Ovary (tissue), 9 donors: ENCODE data around the gene USP49. TPM values are rescaled to one million over a fixed set of nuclear protein-coding genes. Genes with fewer than 3 reads are reported as not detected.

Experiments
- DNase-seq, 5 donors: peaks; one replicate each; pipeline ENCODE4 v3.0.0-alpha.2; 2019 to 2020
- H3K27ac ChIP-seq, 2 donors: fragments of 200-600 bp; one replicate each; pipeline versions ENCODE4 v1.5.1 to v1.8.0; 2019 to 2022
- H3K27me3 ChIP-seq: fragments of 200-600 bp; one replicate; pipeline ENCODE4 v1.8.0; 2022
- H3K36me3 ChIP-seq: fragments of 200-600 bp; sonication (generic); one replicate; pipeline ENCODE4 v1.5.1; 2019
- H3K4me1 ChIP-seq: one replicate; pipeline ENCODE4 v1.8.1; 2013; ENCODE audit warnings: mild to moderate bottlenecking, moderate library complexity; ENCODE audit not compliant: insufficient read depth
- H3K4me3 ChIP-seq: fragments of 200-600 bp; sonication (generic); one replicate; pipeline ENCODE4 v1.5.1; 2017
- H3K9me3 ChIP-seq, 2 donors: fragments of 200-600 bp in 1 of 2; sonication (generic) in 1 of 2; one replicate each; pipeline versions ENCODE4 v1.5.1 to v1.8.1; 2013 to 2019; ENCODE audit warnings: mild to moderate bottlenecking in 1 of 2, moderate library complexity in 1 of 2
- CTCF ChIP-seq, 3 donors: fragments of 450-650 bp in 2 of 3; fragments of 200-600 bp in 1 of 3; IDR thresholded peaks; one replicate each; pipeline versions ENCODE4 v1.5.1 to v1.8.0; 2016 to 2022; ENCODE audit warnings: antibody characterized with exemption in 3 of 3, mild to moderate bottlenecking in 1 of 3
- EP300 ChIP-seq: sonication (generic); formaldehyde crosslinking; IDR thresholded peaks from one replicate; pipeline ENCODE4 v1.6.1; 2017; ENCODE audit warnings: antibody characterized with exemption
- POLR2A ChIP-seq: fragments of 450-650 bp; IDR thresholded peaks from one replicate; pipeline ENCODE4 v1.6.1; 2017; ENCODE audit warnings: antibody characterized with exemption, mild to moderate bottlenecking, moderate library complexity
- WGBS, 3 donors: extraction: QIAGEN DNeasy Blood & Tissue Kit in 1 of 3; methylation state at CpG; one replicate each; pipeline versions ENCODE4 v1.1.5 to v1.1.7; 2013 to 2017; 5-methylcytosine and 5-hydroxymethylcytosine counted together
- intact Hi-C, 4 donors: fragments of 100-400 bp; cut with DNase I; formaldehyde crosslinking; loops; one replicate each; pipeline versions ENCODE4 v1.11.0 to v1.15.1; 2022 to 2023
- polyA plus RNA-seq, 2 donors: library from polyadenylated mRNA; stranded (reverse); fragments of 200-250 nt in 1 of 2; fragments of 350-450 nt in 1 of 2; fragmentation: Illumina TruSeq in 1 of 2; extraction: RNeasy Lipid Tissue Mini Kit (QIAGEN cat#74804) in 1 of 2; gene quantifications; one replicate each; pipeline ENCODE4 v1.2.3, GENCODE V29; 2013 to 2014
- total RNA-seq, 7 donors: library from RNA; depleted of rRNA in 2 of 7; stranded (reverse); fragments of >200 nt in 2 of 7; fragmentation: NEBNext Ultra II Directional in 3 of 7; extraction: Animal tissue kit (Norgen Biotek cat#: 25700) in 3 of 7; gene quantifications; one replicate each; pipeline versions ENCODE4 v1.1.0 to v1.2.4, GENCODE V29; 2016 to 2023
- donor health status: DM: no; HTN: no; CAD: no; lungs with moderate emphysema.
- donor health status: DM: no; HTN: no; CAD: no.
- donor health status: Bipolar disorder and iron deficiency.
- donor health status: DM: yes; HTN: yes; CAD: no.
- donor health status: DM: no; HTN: no; CAD: no.
- donor health status: DM: yes; HTN: yes; CAD: no.

USP49 gene
- total and polyA plus RNA-seq, 9 donors: 2.0 to 5.1 (median 3.1) TPM

GRCh38 chr6:41914343-41914742 lies 19.2 kb upstream of the USP49 start:
- DNase-seq: no peak
- H3K4me1 ChIP-seq: no peaks in the 10 kb centered on the region
- no peak for TF ChIP-seq EP300
- no peak for TF ChIP-seq POLR2A
- 75 to 89% (median 82%) methylated on average over 2 of the region's 2 CpGs for WGBS, 3 donors
- H3K27me3 ChIP-seq: no peaks in the 10 kb centered on the region
- H3K4me3 ChIP-seq: no peak overlapping the region
- H3K36me3 ChIP-seq: no peaks in the 10 kb centered on the region
- no peaks in the 10 kb centered on the region for H3K9me3 ChIP-seq
- intact Hi-C loops: loop anchor here in 1 of 4 donors (10.0 kb wide), 1 partner anchor 1230 kb away; no protein-coding TSS in a partner anchor
- H3K27ac ChIP-seq: no peak overlapping the region

- H3K27me3 ChIP-seq: no peaks in the 10 kb centered on the region
- H3K27ac ChIP-seq: no peak overlapping the region
- no peak overlapping the region for H3K4me3 ChIP-seq
- H3K9me3 ChIP-seq: no peaks in the 10 kb centered on the region
- intact Hi-C loops: loop anchor here in 1 of 4 donors (10.0 kb wide), 1 partner anchor 1235 kb away; no protein-coding TSS in a partner anchor
- TF ChIP-seq EP300 (no peak), CTCF (IDR thresholded peaks at IDR 0.05) (no peak), POLR2A (no peak)
- H3K36me3 ChIP-seq: no peaks in the 10 kb centered on the region
- H3K4me1 ChIP-seq: no peaks in the 10 kb centered on the region
- 95 to 100% (median 97%) methylated on average over 1 of the region's 1 CpG for WGBS, 3 donors
- DNase-seq: no peak
These were observed 14.6 kb upstream of the USP49 start for GRCh38 chr6:41909727-41910126.

- Histone ChIP-seq H3K27ac (no peak overlapping the region), H3K4me3 (no peak overlapping the region), H3K36me3 (no peaks in the 10 kb centered on the region), H3K4me1 (no peaks in the 10 kb centered on the region), H3K9me3 (no peaks in the 10 kb centered on the region), H3K27me3 (no peaks in the 10 kb centered on the region)
- intact Hi-C loops: no loop called here
- 95 to 96% (median 95%) methylated on average over 1 of the region's 1 CpG for WGBS, 3 donors
- no peak for DNase-seq
- TF ChIP-seq CTCF (IDR thresholded peaks at IDR 0.05) (no peak), POLR2A (no peak), EP300 (no peak)
These were observed 6.8 kb upstream of the USP49 start for GRCh38 chr6:41901882-41902519.

- H3K27me3 ChIP-seq: no peaks in the 10 kb centered on the region
- H3K27ac ChIP-seq: no peak overlapping the region
- 82 to 90% (median 86%) methylated on average over 1 of the region's 1 CpG for WGBS, 3 donors
- TF ChIP-seq CTCF (IDR thresholded peaks at IDR 0.05) (no peak), EP300 (no peak), POLR2A (no peak)
- H3K36me3 ChIP-seq: no peaks in the 10 kb centered on the region
- intact Hi-C loops: no loop called here
- no peaks in the 10 kb centered on the region for H3K9me3 ChIP-seq
- DNase-seq: no peak
- H3K4me3 ChIP-seq: no peak overlapping the region
- H3K4me1 ChIP-seq: peaks cover 2% of the 10 kb centered on the region
These were observed 5.7 kb upstream of the USP49 start for GRCh38 chr6:41900861-41901260.

- Histone ChIP-seq H3K4me1 (peaks cover 3% of the 10 kb centered on the region), H3K4me3 (peak overlapping the region; percentile 85), H3K9me3 (no peaks in the 10 kb centered on the region), H3K27me3 (no peaks in the 10 kb centered on the region), H3K27ac (peak overlapping the region in 1 of 2 donors; percentile 67), H3K36me3 (no peaks in the 10 kb centered on the region)
- 25 to 36% (median 32%) methylated on average over 3 of the region's 3 CpGs for WGBS, 3 donors
- TF ChIP-seq CTCF (IDR thresholded peaks at IDR 0.05) (no peak), EP300 (no peak), POLR2A (no peak)
- intact Hi-C loops: no loop called here
- no peak for DNase-seq
These were observed 1.1 kb upstream of the USP49 start for GRCh38 chr6:41896281-41896680.
